ENCODE measurements around the gene NBAS. TPM values are rescaled to one million over a fixed set of nuclear protein-coding genes. Genes with fewer than 3 reads are reported as not detected.

The NBAS gene
- total and polyA plus RNA-seq, 2 of the 4 experiments (the other 2 are of a cell fraction): 22.3 to 105 TPM

DNA sequence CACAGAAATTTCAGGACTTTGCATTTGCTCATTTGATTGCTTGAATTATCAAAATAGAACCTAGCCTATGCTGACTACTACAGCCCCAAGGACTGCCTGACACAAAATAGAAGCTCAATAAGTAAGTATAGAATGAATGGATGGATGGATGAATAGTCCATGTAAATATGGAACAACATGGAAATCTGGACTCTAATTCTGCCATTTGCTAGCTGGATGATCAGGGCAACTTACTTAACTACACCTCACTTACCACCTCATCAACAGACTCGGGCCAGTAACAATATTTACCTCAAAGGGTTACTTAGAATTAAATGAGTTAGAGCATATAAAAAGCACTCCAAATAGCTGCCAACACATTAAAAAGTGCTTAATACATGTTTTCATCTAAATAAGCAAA lies 50.6 kb downstream of the NBAS start:
- peaks cover 2 to 6% of the 10 kb centered on the region in 2 experiments; a peak in 3 of 4 replicates for H3K79me1 ChIP-seq (ENCODE audit: low read depth in 1 of 2, low read length in 2 of 2)
- H4K20me1 ChIP-seq (ENCODE audit: insufficient read depth, low read length): no peaks in the 10 kb centered on the region
- H3K36me3 ChIP-seq (ENCODE audit: control insufficient read depth, insufficient read depth, low read length): peaks cover 9% of the 10 kb centered on the region
- H2AFZ ChIP-seq (replicated peaks; ENCODE audit: low read length, poor library complexity): no peak overlapping the region
- no peak overlapping the region for H2AK5ac ChIP-seq (ENCODE audit: low read depth, low read length)
- H3K27me3 ChIP-seq (ENCODE audit: control insufficient read depth, insufficient read depth, low read length): no peaks in the 10 kb centered on the region
- in situ Hi-C loops (cut with MboI; ENCODE audit: low sequenced_read_pairs) (no loop called here), dilution Hi-C loops (cut with HindIII; ENCODE audit: low sequenced_read_pairs, unreplicated experiment) (no loop called here), intact Hi-C loops (cut with micrococcal nuclease) (no loop called here)
- no peak overlapping the region for H2AK9ac ChIP-seq (replicated peaks; ENCODE audit: low read depth, low read length, poor library complexity)
- DNase-seq (no peak), ATAC-seq (ENCODE audit: low read depth) (no peak)
- H3K4ac ChIP-seq (ENCODE audit: low read depth, low read length): no peak overlapping the region
- POLR2A ChIA-PET (ENCODE audit: unreplicated experiment): no interaction called here
- H4K5ac ChIP-seq (ENCODE audit: low read depth, low read length): no peak overlapping the region
- H2BK120ac ChIP-seq (ENCODE audit: low read depth, low read length): no peak overlapping the region
- peaks cover 3% of the 10 kb centered on the region; the same call in 1 of the 2 replicates for H3K4me1 ChIP-seq (ENCODE audit: control insufficient read depth, insufficient read depth, low read length)
- H3K9me3 ChIP-seq (ENCODE audit: control insufficient read depth, insufficient read depth, low read length): no peaks in the 10 kb centered on the region; the same call in 1 of the 2 replicates
- H2BK20ac ChIP-seq (ENCODE audit: low read depth, low read length): no peak overlapping the region
- H3K4me2 ChIP-seq (ENCODE audit: low read depth, low read length): no peak overlapping the region
- no peak overlapping the region for H3K4me3 ChIP-seq (ENCODE audit: insufficient read depth, low read depth, low read length)
- no CpG with 5 or more reads among the region's 1 CpG for WGBS, 2 experiments (ENCODE audit: extremely low coverage in 2 of 2, insufficient read length in 1 of 2)
- H3K56ac ChIP-seq (ENCODE audit: extremely low read depth, insufficient read depth, low read length): no peak overlapping the region
- H4K91ac ChIP-seq (ENCODE audit: insufficient read depth, low read depth, low read length): no peak overlapping the region
- H3K23ac ChIP-seq (ENCODE audit: low read depth, low read length): no peak overlapping the region
- peaks cover 3% of the 10 kb centered on the region; the same call in 1 of the 2 replicates for H3K9me1 ChIP-seq (ENCODE audit: insufficient read depth, low read length)
- no peak overlapping the region for H2BK5ac ChIP-seq (ENCODE audit: low read depth, low read length, poor library complexity, severe bottlenecking)
- H3K27ac ChIP-seq (ENCODE audit: insufficient read depth, low read length): no peak overlapping the region
- H3K9ac ChIP-seq (ENCODE audit: low read depth, low read length): no peak overlapping the region
- H4K8ac ChIP-seq (ENCODE audit: low read depth in 2 of 2, low read length in 2 of 2): no peak overlapping the region
- CTCF ChIA-PET: interaction anchor here (0.7 kb wide), 1 partner anchor 173 kb away, joined by 3 read pairs; no protein-coding TSS in a partner anchor
- TF ChIP-seq RFX5 (IDR thresholded peaks at IDR 0.05; ENCODE audit: low read depth, low read length): no peak
- TF ChIP-seq POLR2A (IDR thresholded peaks at IDR 0.05; ENCODE audit: low read depth, low read length): no peak
- no peak for TF ChIP-seq CHD1 (IDR thresholded peaks at IDR 0.05; ENCODE audit: low read depth, low read length)
- TF ChIP-seq, protein P1, sequence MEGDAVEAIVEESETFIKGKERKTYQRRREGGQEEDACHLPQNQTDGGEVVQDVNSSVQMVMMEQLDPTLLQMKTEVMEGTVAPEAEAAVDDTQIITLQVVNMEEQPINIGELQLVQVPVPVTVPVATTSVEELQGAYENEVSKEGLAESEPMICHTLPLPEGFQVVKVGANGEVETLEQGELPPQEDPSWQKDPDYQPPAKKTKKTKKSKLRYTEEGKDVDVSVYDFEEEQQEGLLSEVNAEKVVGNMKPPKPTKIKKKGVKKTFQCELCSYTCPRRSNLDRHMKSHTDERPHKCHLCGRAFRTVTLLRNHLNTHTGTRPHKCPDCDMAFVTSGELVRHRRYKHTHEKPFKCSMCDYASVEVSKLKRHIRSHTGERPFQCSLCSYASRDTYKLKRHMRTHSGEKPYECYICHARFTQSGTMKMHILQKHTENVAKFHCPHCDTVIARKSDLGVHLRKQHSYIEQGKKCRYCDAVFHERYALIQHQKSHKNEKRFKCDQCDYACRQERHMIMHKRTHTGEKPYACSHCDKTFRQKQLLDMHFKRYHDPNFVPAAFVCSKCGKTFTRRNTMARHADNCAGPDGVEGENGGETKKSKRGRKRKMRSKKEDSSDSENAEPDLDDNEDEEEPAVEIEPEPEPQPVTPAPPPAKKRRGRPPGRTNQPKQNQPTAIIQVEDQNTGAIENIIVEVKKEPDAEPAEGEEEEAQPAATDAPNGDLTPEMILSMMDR (conservative IDR thresholded peaks at IDR 0.05; ENCODE audit: low read depth, low read length): no peak
- no peak overlapping the region for H3K14ac ChIP-seq (replicated peaks; ENCODE audit: low read depth, low read length)
- H2BK15ac ChIP-seq (ENCODE audit: low read depth, low read length): no peak overlapping the region
- no TSS peak for BruUV-seq (replicated peaks)
- no peak overlapping the region for H3K18ac ChIP-seq (ENCODE audit: low read depth, low read length)

Measured in IMR-90 (cell line).